GM19023 (cell line): ENCODE data around the gene MAOB.
"Not testable (repeated sequence)": the region's sequence is repeated elsewhere in the genome, so short reads cannot be mapped to it uniquely, and the experiment has no call there.

Experiments used
- ATAC-seq: cut with Tn5 transposase; IDR thresholded peaks from one replicate; pipeline ENCODE4 v1.9.1; 2021; ENCODE audit warnings: mild to moderate bottlenecking, moderate library complexity; ENCODE audit not compliant: unreplicated experiment

The MAOB gene

DNA sequence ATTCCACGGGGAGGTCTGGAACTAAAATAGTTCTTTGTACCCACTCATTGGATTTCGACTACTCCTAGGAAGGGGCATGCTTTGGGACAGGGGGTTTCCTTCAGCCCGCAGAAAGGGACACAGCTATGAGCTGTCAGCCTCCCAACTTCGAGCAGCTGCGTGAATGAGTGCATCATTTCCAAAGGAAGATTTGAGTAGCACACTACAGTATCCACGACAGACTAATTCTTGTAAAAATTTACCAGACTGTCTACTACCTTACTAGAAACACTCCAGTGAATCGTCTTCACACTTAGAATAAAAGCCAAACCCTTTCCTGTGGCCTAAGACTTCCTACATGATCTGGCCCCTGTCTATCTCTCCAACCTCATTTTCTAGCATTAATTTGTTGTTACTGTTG lies 124.2 kb downstream of the MAOB start:
- ATAC-seq = no peak

DNA sequence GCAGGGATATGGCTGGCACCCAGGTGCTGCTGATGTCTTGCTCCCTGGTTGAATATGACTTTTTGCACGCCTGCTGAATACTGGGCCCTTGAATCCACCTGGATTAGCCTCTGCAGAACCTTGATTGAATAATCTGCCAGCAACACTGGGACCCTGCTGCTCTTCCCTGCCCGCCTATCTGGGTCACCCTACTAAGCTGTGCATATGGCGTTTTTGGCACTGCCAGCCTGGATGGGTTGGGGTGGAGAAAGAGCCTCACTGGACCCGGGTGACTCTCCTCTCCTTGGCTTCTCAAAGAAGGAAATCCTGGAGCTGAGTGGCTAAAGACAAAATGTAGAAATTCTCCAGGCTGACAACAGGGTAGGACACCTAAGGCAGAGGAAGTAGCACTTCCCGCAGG lies 126.2 kb downstream of the MAOB start:
- no peak for ATAC-seq

DNA sequence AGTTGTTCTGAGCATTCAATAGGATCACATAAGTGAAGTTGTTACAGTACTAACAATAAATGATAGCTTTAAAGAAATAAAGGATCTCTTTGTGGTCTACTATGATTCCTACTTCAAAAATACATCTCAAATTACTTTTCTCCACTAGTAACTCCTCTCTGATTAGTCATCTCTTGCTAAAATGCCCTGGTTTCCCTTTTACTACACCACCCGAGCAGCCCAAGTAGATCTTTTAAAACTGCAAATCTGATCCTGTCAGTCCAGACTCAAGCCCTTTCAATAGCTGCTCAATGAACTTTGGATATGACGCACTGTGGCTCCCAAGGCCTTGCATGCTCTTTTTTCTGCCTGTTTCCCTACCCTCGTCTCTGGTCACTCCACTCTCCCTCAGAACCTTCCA lies 128.6 kb downstream of the MAOB start:
- ATAC-seq = no peak

DNA sequence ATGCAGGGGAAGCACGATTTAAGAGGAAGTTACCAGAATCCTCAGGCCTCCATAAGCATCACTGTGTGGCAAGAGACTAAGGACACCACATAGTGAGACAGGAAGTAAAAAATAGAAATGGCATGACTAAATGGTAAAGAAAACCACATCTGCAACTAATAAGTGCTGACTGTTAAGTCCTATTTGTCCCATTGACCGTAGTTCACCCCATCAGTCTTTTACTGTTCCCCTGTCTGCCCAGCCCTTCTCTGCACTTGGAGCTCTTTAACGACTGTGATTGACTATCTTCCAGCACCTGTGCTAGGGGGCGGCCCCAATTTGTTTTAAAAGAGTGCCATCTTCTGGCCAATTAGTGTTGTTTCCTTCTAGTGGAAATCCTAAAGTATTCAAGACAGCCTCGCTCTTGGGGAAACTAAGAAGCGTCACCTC lies 132.0 kb downstream of the MAOB start:
- peak; percentile 85 for ATAC-seq

DNA sequence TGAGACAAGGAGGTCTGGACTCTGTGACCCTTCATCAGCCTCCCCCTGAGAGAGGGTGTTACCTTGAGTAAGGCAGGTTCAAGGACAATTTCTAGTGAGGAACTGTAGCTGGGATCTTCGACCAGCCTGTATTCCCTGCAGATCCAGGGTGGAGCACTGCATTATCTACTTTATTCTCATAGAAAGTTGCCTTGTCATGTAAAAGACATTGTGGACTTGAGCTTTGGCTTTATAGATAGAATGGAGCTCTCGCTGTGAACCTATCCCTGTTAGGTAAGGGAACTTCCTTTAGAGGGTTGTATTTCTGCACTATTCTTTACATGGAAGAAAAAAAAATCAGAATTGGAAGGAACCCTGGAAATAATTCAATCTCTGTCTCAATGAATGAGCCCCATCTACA lies 134.8 kb downstream of the MAOB start:
- no peak for ATAC-seq

DNA sequence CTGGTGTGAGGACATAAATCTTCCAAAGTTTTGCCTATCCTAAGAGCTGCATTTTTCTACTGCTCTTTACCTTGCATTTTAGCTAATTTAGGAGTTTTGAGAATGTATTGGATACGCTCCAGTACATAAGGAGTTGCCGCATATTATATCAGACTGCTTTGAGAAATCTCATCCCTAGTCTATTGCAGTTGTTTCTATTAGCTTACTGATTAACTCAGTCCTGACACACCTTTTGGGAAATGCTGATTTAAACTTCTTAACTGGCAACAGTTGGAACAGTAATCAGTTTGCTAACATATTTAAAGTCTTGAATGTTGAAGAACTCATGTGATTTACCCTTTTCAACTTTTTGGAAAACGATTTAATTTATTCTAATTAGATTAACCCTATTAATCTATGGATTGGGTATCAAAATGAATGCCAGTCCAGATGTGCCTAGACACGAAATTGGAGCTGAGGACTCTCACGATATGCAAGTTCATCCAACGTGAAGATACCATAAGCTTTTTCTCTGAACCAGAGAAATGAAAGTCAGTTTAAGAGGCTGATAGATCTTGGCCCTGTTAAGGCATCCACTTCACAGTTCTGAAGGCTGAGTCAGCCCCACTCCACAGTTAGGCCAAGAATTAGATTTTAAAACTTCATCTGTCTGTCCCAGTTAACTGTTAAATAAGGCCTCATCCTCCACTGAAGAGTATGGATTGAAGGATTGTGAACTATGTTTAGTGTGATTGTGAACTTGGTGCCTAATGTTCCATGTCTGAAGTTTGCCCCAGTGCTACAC lies 136.1 kb downstream of the MAOB start:
- ATAC-seq = no peak

DNA sequence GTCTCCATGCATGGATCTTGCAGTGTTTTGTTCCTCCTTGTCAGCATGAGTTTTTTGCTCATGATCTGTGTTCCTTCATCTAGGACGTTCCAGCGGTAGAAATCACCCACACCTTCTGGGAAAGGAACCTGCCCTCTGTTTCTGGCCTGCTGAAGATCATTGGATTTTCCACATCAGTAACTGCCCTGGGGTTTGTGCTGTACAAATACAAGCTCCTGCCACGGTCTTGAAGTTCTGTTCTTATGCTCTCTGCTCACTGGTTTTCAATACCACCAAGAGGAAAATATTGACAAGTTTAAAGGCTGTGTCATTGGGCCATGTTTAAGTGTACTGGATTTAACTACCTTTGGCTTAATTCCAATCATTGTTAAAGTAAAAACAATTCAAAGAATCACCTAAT lies 138.0 kb downstream of the MAOB start:
- ATAC-seq = no peak

DNA sequence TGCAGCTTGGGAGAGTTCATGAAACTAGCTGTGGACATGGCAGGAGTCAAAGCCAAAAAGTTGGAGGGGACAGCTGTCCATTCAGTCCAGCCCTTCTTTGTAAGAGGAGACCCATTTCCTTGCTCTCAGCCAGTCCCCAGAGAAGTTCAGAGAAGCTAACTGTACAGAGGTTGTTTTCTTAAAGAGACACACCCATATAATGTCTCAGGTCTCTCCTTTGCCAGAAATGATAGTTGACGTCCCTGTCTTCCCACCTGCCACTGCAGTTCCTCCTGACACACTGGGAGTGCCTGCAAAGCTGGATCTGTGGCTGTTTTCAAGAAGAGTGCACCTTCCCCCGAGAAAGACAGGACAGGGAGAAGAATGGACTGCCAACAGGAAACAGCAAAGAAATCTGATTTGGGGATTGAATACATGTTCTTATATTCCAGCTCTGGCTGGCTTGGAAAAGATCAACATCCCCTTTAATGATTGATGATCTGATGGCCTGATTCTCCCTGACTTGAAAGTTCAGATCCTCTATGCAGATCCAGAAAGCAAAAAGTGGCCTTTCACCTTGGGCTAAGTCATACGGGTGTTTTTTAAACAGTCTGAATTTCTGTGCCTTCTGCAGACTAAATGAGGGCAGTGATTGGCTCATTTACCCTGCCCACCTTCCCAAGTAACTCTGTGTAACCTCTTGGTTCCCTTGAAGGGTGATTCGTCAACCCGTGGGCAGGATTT lies 139.0 kb downstream of the MAOB start:
- no peak for ATAC-seq

DNA sequence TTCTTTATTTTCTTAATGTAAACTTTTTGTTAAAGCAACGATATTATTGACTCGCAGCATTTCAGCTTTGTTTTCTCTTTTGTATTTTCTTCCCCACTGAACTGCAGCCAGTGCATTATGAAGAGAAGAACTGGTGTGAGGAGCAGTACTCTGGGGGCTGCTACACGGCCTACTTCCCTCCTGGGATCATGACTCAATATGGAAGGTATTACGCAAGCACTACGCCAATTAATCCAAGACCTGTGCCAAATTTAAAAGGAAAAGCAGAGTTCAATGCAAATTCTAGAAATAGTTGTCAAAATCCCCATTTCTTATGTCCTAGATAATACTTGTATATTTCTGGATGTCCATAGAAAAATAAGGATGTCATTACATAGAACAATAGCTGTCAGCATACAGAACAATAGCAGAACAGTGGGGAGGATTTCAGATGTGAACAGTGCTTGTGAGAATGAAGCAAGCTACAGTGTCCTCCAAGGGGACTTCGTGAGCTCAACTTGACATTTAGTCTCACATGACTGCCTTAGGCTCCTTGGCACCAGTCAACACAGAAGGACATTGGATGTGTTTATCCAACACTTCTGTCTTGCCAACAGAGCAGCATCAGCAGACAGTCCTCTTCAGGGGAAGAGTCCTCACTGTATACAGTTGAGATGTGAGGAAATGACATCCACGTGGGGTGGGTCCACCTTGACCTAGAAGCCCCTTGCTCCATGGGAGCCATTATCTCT lies 140.2 kb downstream of the MAOB start:
- no peak for ATAC-seq

DNA sequence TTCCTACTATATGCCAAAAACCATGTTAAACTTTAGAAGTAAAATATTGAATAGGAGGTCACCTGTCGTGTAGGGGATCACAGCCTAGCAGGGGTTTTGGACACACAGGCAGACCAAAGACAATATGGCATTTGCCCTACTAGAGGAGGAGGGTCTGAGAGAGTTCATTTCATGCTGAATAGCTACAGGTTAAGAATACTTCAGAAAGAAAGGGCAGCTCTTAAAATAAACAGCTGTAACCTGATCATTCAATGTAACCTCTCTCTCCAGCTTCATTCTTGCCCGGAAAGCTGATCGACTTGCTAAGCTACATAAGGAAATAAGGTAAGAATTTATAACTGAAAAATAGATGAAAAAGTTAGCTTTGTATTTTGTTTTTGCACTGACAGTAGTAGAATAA lies 146.3 kb downstream of the MAOB start:
- no peak for ATAC-seq

DNA sequence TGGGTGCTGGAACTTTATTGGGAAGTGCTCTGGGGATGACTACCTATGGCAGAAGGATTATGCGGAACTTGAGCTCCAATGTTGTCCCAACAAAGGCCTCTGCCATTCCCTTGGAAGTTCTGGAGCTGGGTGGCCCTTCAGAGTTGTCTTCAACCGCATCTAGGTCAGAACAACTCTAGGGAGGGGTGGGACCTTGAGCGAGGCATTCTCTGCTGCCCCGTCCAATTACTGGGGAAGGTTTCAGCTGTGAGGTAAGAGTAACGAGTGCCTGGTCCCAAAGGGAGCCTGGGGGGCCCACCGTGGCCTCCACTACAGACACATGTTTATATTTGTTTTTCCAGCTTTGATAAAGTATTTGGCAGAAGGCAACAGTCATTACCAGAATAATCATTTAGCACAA lies 146.7 kb downstream of the MAOB start:
- no peak for ATAC-seq

DNA sequence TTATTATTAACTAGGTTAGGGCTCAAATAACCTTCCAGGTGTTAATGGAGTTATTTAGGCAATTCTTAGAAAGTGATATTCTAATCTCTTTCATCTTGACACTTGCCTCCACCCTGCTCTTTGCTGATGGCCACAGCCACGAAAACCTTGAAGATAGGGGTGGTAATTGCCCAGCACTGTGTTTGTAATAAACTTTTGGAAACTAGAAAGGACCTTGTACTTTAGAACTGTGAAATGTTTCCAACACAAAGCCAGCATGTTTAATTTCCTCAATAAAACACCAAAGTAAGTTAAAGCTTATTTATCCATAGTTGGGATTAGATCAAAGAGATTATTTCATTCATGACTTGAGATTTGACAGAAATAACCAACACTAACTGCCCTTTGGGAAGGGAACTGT lies 147.8 kb downstream of the MAOB start:
- ATAC-seq = no peak

DNA sequence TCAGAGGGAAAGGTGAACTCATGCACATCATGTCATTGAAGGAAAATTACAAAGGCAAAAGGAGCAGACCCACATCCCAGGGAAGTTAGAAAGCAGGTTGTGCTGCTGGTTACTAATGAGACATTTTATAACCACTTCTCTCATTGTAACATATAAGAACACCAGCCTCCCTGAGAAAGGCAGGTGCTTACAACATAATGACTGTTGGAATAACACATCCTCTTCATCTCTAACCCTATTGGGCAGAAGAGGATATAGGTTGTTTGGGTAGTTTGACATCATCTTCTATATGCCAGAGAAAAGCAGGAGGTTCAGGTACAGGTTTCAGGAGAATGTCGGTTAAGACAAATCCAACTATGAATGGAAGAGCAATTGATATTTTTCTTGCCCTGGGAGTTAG lies 148.6 kb downstream of the MAOB start:
- no peak for ATAC-seq

DNA sequence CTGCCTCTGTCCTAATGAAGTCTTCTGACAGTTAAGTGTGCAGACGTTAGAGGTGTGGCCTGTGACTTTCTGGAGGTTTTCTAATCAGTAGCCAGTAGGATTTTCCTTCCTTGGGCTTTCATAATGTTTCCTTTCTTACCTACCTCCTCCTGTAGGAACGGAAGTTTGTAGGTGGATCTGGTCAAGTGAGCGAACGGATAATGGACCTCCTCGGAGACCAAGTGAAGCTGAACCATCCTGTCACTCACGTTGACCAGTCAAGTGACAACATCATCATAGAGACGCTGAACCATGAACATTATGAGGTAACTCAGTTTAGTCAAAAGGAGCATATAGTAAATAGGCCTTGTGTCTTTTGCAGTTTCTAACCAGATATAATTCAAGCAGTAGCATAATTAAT lies 151.2 kb downstream of the MAOB start:
- ATAC-seq = no peak

DNA sequence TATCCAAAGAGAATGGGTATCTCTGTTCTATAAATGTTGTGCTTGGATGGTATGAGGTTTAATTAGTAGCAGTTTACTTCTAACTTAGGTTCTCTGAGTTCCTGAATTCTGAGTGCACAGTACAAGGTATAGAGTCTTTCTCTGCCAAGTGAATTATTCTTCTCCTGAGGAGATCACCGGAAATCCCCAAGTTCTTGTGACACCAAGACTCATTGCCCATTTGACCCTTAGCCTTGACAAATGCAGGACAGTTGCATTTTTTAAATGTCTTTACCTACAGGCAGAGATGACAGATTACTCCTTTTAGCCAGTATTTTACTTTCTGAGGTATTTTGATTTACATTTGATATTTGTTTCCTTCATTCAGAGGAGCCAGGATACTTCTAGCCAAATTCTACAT lies 153.3 kb downstream of the MAOB start:
- ATAC-seq = no peak

DNA sequence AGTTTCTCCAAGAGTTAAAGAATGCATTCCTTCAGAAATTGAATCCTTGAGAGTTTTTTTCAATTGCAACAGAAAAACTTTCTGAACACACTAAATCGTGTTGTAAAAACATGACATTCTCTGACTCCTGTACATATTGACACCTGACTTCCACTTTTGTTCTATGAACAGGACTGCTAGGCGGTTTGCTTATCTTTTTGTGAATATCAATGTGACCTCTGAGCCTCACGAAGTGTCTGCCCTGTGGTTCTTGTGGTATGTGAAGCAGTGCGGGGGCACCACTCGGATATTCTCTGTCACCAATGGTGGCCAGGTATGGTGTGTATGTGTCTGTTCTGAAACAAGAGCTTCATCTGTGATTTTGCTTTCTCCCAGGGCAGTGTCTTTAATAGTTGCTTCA lies 154.2 kb downstream of the MAOB start:
- no peak for ATAC-seq

DNA sequence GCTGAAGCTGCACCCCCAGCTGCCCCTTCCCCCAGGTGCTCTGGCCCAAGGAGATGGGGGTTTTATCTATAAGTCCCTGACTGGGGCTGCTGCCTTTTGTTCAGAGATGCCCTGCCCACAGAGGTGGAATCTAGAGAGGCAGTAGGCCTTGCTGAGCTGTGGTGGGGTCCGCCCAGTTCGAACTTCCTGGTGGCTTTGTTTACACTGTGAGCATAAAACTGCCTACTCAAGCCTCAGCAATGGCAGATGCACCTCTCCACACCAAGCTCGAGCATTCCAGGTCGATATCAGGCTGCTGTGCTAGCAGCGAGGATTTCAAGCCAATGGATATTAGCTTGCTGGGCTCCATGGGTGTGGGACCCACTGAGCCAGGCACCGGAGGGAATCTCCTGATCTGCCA lies 155.0 kb downstream of the MAOB start:
- ATAC-seq = not testable (repeated sequence)

DNA sequence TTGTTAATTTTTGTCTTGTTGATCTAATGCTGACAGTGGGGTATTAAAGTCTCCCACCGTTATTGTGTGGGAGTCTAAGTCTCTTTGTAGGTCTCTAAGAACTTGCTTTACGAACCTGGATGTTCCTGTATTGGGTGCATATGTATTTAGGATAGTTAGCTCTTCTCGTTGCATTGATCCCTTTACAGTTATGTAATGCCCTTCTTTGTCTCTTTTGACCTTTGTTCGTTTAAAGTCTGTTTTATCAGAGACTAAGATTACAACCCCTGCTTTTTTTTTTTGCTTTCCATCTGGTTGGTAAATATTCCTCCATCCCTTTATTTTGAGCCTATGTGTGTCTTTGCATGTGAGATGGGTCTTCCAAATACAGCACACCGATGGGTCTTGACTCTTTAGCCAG lies 157.0 kb downstream of the MAOB start:
- ATAC-seq = not testable (repeated sequence)

DNA sequence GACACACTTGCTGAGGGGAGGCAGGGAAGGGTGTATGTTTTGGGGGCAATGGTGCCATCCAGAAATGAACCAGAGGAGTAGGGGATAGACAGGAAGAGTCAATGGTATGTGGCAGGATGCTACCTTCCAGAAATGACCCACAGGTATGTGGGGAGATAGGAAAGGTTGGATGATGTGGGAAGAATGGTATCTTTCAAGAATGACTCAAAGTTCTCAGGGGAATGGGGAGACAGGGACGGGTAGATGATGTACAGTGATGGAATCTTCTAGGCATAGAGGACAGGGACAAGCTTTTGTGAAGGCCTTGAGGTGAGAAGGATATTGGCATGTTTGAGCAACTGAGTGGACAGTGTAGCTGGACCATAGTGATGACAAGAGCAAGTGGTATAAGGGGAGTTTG lies 161.3 kb downstream of the MAOB start:
- ATAC-seq = no peak

DNA sequence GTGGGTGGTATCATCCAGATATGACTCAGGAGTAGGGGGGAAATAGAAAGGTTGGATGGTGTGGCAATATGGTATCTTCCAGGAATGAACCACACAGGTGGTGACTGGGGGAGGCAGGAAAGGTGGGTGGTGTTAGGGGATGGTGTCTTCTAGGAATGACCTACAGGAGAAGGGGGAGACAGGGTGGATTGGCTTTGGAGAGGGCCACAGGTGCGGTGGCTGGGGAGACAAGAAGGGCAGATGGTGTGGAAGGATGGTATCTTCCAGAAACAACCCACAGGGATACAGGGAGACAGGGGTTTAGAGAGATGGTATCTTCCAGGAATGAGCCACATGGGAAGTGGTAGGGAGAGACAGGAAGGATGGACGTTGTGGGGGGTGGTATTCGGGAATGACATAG lies 162.2 kb downstream of the MAOB start:
- no peak for ATAC-seq

DNA sequence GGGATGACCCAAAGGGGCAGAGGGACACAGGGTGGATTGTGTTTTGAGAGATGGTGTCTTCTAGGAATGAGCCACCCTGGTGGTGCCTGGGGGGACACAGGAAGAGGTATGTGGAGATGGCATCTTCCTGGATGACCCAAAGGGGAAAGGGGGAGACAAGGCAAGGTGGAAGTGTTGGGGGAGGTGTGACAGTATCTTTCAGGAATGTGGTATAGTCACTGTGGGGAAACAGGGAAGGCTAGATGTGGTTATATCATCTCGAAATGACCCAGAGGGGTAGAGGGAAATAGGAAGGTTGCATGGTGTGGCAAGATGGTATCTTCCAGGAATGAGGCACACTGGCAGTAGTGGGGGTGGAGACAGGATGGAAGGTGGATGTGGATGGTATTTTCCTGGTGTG lies 163.3 kb downstream of the MAOB start:
- ATAC-seq = no peak

DNA sequence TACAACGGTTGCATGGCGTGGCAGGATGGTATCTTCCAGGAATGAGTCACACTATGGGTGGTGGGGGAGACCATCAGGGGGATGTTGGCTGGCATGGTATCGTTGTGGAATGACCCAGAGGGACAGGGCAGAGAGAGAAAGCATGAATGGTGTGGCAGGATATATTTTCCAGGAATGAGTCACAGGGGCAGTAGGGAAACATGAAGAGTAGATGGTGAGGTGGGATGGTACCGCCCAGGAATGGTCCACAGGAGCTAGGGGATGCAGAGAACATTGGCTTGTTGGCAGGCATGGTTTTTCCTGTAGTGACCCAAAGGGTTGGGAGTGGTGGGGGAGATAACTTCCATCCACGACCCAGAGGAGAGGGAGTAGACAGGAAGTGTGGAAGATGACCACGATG lies 163.7 kb downstream of the MAOB start:
- no peak for ATAC-seq
